CD4-positive, alpha-beta T cell treated with Interleukin-15 for 1 hour (primary cell): ENCODE data around the gene ATP7A.
"Not testable (repeated sequence)": the region's sequence is repeated elsewhere in the genome, so short reads cannot be mapped to it uniquely, and the experiment has no call there.

Source experiments
- DNase-seq: peaks from one replicate; pipeline ENCODE4 v3.0.0-alpha.2; 2020

ATP7A gene

GRCh38 chrX:77910108-77910840 lies at the start of gene ATP7A:
TSS of gene ATP7A (plus strand) at chrX:77910693. CDS start at chrX:77971642, 60,949 bp downstream.
- DNase-seq = peak; percentile 95

GRCh38 chrX:77875372-77875771 lies 35.1 kb upstream of the ATP7A start:
- DNase-seq = no peak

- not testable (repeated sequence) for DNase-seq
Observed at GRCh38 chrX:77881418-77881817, 29.1 kb upstream of the ATP7A start.

- DNase-seq = no peak
Observed at GRCh38 chrX:77892887-77893286, 17.6 kb upstream of the ATP7A start.

DNA sequence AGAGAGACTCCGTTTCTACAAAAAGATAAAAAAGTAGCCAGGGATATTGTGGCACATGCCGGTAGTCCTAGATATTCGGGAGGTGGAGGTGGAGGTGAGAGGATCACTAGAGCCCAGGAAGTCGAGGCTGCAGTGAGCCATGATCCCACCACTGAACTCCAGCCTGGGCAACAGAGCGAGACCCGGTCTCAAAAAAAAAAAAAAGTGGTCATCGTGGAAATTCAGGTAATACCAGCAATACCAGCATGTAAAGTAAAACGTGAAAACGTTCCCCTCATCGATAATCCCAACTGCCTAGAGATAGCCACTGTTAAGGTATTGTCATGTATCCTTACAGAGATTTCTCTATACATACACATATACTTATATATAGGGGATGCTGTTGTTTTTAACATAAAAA lies 16.8 kb upstream of the ATP7A start:
- DNase-seq = no peak

DNA sequence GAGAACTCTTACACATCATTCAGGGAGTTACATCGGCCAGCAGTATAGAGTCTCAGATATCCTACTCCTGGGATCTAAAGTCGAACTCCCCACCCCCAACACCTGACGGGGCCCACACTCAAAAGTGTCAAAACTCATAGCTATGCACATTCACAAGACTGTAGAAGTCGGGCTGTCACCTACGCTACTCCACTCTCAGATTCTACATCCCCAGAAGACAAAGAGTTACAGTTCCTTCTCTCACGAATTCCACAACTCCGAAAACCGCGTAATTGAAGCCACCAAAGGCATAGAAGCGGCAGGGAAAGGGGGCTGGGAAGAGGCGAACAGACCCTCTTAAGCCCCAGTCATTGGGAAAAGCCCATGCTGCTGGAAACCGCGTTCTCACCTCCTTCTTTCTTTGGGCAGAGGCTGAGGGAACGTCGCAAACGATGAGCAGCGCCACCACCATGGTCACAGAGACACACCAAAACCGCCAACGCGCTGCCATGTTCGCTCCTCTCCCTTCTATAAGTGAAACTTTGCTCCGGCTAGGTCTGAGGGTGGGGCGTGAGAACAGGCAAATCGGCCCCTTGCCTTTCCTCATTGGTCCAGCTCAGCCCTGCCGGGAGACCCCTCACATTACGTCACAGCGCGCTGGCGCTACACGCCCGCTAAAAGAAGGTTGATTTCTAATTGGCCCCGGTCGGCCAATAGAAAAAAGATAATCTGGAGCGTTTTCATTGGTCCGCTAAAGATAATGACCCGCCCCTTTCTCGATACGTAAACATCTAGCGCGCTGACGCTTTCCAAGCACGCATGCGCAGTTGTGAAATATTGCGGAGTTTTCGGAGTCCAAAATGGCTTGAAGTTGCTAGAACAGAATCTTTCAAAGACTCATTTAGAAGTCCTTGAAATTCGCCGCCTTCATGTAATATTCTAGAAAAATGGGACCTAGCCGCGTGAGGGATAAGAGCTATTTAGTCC lies 15.3 kb upstream of the ATP7A start, which contains the start of gene MAGT1:
MAGT1 (minus strand) TSS at position 515 of the 966 bp plus-strand sequence; CDS start at position 490, 25 bp downstream.
- DNase-seq = peak; percentile 97

- peak; percentile 83 for DNase-seq
Observed at GRCh38 chrX:77899081-77899828, 11.2 kb upstream of the ATP7A start, which contains the start of gene COX7B. TSS of gene COX7B (plus strand) at chrX:77899468. CDS start at chrX:77899554, 86 bp downstream.

- DNase-seq = no peak
Observed at GRCh38 chrX:77900688-77901087, 9.8 kb upstream of the ATP7A start.

DNA sequence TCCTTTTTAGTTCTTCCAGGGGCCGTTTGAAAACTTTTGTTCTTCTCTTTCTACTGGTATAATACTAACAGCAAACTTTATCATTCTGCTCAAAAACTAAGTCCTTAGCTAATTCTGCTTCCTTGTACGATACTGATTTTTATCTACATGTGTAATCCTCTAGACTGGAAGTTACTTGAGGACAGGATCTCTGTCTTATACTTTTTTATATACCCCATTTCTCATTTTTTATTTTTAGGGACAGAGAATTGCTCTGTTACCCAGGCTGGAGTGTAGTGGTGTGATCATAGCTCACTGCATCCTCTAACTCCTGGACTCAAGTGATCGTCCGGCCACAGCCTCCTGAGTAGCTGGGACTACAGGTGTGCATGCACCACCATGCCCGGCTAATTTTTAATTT lies 9.0 kb upstream of the ATP7A start:
- DNase-seq = no peak

GRCh38 chrX:77917294-77917933 lies 6.9 kb downstream of the ATP7A start:
- no peak for DNase-seq

DNA sequence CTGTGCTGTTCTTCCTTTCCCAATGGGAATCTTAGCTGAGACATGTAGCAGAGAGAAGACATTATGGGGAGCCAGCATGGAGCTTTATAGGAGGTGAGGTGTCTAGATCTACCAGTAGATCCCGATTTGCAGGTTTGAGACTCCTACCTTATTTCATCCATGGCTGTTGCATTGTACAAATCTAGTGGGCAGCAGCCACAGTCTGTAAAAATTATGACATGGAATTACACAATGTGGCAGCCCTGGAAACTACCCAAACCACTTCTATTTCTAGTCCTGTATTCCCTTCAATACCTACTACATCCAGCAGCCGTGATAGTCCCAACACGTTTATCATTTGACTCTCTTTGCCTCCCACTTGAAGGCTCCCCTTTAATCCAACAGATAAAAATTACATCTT lies 8.1 kb downstream of the ATP7A start:
- no peak for DNase-seq

GRCh38 chrX:77919370-77919769 lies 8.9 kb downstream of the ATP7A start:
- DNase-seq = not testable (repeated sequence)

DNA sequence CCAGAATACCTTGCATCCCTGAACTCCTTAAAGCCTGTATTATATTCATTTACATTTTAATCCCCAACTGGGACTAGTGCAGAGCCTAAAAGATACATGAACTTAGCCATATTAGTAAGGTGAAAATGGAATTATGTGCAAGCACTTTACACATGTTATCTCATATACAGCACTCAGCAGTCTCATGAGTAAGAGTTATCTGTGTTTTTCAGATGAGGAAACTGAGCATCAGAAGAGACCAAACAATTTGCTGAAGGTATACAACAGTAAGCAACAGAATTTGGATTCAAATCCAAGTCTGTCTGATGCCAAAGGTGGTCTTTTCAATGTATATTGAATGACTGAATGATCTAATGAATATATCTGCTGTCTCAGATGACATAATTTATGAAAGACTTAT lies 12.3 kb downstream of the ATP7A start:
- no peak for DNase-seq

- no peak for DNase-seq
Observed at GRCh38 chrX:77924320-77924859, 13.9 kb downstream of the ATP7A start.

GRCh38 chrX:77925764-77926163 lies 15.3 kb downstream of the ATP7A start:
- DNase-seq = no peak

- no peak for DNase-seq
Observed at GRCh38 chrX:77930581-77930980, 20.1 kb downstream of the ATP7A start.

DNA sequence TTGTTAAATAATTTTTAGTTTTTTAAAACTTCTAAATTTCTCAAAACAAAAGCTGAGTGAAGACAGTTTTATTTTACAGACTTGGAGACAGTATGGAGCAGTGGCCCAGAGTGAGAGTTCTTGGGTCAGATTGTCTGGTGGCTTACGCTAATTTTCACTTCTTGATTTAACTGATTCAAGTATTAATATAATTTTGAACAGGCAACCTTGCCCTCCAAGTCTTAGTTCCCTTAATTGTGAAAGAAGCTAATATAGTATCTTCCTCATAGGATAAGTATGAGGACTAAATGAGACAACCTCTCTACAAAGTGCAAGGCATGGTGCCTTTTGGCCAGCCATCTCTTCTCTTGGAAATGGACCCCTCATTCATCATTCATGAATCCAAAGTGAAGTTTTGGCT lies 25.4 kb downstream of the ATP7A start:
- no peak for DNase-seq

- DNase-seq = no peak
Observed at GRCh38 chrX:77936299-77936698, 25.8 kb downstream of the ATP7A start.

GRCh38 chrX:77937291-77937690 lies 26.8 kb downstream of the ATP7A start:
- no peak for DNase-seq

DNA sequence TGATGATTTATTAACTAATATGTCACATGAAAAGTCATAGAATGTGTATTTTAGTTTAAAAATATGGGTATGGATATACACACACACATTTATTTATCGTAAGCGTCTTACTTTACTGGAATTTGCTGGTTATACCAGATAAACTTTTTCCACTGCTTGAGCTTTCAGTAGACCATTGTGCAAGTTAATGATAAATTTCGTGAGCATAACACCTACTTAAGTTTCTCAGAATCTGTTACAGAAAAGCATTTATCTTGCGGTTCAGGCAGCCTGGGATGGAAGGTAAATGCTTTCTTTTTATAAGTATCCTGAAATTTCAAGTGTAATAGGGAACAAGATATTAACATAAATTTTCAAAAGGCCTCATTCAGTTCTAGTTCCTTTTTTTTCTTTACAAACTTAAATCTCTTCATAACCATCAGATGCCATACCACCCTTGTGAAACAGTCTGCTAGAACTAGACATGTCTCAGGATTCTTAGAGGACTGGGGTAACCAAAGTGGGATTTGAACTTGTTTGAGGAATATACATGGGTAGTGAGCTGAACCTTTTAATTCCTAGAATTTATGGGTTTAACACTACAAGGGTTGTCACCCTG lies 27.7 kb downstream of the ATP7A start:
- DNase-seq = no peak

DNA sequence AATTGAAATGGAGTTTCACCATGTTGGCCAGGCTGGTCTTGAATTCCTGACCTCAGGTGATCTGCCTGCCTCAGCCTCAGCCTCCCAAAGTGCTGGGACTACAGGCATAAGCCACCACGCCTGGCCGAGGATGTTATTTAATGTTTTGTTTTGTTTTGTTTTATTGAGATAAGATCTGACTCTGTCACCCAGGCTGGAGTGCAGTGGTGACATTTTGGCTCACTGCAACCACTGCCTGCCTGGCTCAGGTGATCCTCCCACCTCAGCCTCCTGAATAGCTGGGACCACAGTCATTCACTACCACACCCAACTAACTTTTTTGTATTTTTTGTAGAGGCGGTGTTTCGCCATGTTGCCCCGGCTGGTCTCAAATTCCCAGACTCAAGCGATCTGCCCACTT lies 34.5 kb downstream of the ATP7A start:
- DNase-seq = not testable (repeated sequence)
